ENCODE measurements around the gene ZHX3.
"Not testable (repeated sequence)": the region's sequence is repeated elsewhere in the genome, so short reads cannot be mapped to it uniquely, and the experiment has no call there.

Gene ZHX3

GRCh38 chr20:41330941-41331340 lies 13.4 kb upstream of the ZHX3 start:
- no peak overlapping the region for H3K27ac Mint-ChIP-seq
- no peak overlapping the region for H3K4me3 Mint-ChIP-seq
- H3K9me3 Mint-ChIP-seq, result no peaks in the 10 kb centered on the region
- no peak for DNase-seq (ENCODE audit: low spot score in 2 of 2)
- peaks cover 3% of the 10 kb centered on the region for H3K4me1 Mint-ChIP-seq
- no peak for ATAC-seq (ENCODE audit: low read depth)
- H3K27me3 Mint-ChIP-seq, result peaks cover 3% of the 10 kb centered on the region
- H3K36me3 Mint-ChIP-seq, result no peaks in the 10 kb centered on the region

DNA sequence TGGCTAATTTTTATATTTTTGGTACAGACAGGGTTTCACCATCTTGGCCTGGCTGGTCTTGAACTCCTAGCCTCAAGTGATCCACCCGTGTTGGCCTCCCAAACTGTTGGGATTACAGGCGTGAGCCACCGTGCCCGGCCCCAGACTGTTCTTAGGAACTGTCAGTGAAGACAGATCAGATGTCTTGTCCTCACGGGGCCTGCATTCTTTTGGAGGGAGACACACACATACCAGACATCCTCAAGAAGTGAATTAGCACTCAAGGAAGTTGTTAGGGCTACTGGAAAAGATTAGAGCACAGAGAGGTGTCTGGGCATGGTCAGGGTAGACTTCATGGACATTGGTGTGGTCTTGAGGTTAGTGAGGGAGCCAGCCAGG lies 12.8 kb upstream of the ZHX3 start:
- no peaks in the 10 kb centered on the region for H3K36me3 Mint-ChIP-seq
- no peak overlapping the region for H3K4me3 Mint-ChIP-seq
- DNase-seq (ENCODE audit: low spot score in 2 of 2), result no peak
- no peak for ATAC-seq (ENCODE audit: low read depth)
- H3K4me1 Mint-ChIP-seq, result peaks cover 3% of the 10 kb centered on the region
- no peaks in the 10 kb centered on the region for H3K9me3 Mint-ChIP-seq
- H3K27me3 Mint-ChIP-seq, result peaks cover 2% of the 10 kb centered on the region
- no peak overlapping the region for H3K27ac Mint-ChIP-seq

- ATAC-seq (ENCODE audit: low read depth) (peak; percentile 100), DNase-seq (ENCODE audit: low spot score in 2 of 2) (no peak)
- Mint-ChIP-seq H3K9me3 (no peaks in the 10 kb centered on the region), H3K27me3 (no peaks in the 10 kb centered on the region), H3K4me3 (peak overlapping the region; percentile 8), H3K4me1 (peaks cover 3% of the 10 kb centered on the region), H3K36me3 (no peaks in the 10 kb centered on the region), H3K27ac (no peak overlapping the region)
Observed at GRCh38 chr20:41329435-41330342, 12.2 kb upstream of the ZHX3 start.

GRCh38 chr20:41327178-41327577 lies 9.6 kb upstream of the ZHX3 start:
- Mint-ChIP-seq H3K27ac (no peak overlapping the region), H3K4me3 (no peak overlapping the region)

DNA sequence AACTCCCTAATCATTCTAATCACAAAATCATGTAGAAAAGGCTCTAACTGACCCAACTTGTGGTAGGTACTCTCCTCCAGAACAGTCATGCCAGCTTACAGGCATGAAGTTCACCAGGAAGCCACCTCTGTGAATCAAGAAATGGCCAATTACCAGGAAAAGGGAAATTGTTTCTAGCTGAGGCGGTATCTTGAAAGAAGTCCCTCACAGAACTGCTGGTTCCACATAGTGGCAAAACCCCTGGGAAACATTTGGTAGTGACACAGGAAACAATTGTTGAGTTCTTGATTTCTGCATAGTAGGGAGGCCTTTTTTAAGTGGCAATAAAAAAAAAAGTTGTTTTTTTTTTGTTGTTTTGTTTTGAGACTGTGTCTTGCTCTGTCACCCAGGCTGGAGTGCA lies 3.4 kb upstream of the ZHX3 start:
- no peak for ATAC-seq (ENCODE audit: low read depth)
- Mint-ChIP-seq H3K27ac (no peak overlapping the region), H3K9me3 (no peaks in the 10 kb centered on the region), H3K4me1 (peaks cover 6% of the 10 kb centered on the region), H3K4me3 (no peak overlapping the region), H3K27me3 (no peaks in the 10 kb centered on the region), H3K36me3 (no peaks in the 10 kb centered on the region)
- no peak for DNase-seq (ENCODE audit: low spot score in 2 of 2)

More at GRCh38 chr20:41327178-41327577, 9.6 kb upstream of the ZHX3 start:
- no peaks in the 10 kb centered on the region for H3K9me3 Mint-ChIP-seq
- no peak for ATAC-seq (ENCODE audit: low read depth)
- no peaks in the 10 kb centered on the region for H3K27me3 Mint-ChIP-seq
- peaks cover 3% of the 10 kb centered on the region for H3K4me1 Mint-ChIP-seq
- DNase-seq (ENCODE audit: low spot score in 2 of 2), result no peak
- no peaks in the 10 kb centered on the region for H3K36me3 Mint-ChIP-seq

DNA sequence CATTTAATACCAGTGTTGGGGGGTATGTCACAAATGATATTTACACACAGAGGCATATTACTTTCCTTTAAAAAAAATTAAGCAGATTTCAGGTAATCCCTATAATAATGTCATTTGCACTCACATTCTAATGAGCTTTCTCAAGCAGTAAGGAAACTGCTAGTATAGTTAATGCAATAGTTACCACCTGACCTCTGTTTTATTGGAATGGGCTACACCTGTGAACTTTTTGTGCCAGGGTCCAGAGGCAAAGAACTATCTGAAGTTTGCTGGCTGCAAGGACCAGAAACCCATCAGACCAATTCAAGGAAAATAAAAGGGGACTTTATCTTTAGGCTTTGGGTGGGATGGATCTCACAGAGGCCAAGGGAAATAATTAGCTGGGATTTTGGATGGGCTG lies 2.9 kb upstream of the ZHX3 start:
- Mint-ChIP-seq H3K4me1 (peaks cover 6% of the 10 kb centered on the region), H3K27me3 (no peaks in the 10 kb centered on the region), H3K36me3 (no peaks in the 10 kb centered on the region), H3K9me3 (no peaks in the 10 kb centered on the region), H3K27ac (no peak overlapping the region), H3K4me3 (no peak overlapping the region)
- ATAC-seq (ENCODE audit: low read depth), result no peak
- DNase-seq (ENCODE audit: low spot score in 2 of 2), result no peak

DNA sequence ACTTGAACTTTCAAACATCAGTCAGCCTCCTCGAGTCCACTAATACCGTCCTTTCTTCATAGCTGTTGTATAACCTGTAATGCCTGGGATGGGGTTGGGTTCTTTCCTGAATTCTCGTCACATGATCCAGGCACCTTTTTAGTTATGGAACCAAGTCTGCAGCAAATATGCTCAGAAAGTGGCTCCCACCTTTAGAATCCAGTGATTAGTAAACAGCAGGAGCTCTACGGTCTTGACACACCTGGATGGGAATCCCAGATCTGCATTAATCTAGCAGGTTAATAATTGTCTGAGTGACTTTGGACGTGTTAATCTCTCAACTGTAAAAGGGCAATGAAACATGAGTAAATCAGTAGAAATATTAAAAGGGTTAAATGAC lies 729 bp upstream of the ZHX3 start:
- no peak for DNase-seq (ENCODE audit: low spot score in 2 of 2)
- peak overlapping the region; percentile 69 for H3K4me3 Mint-ChIP-seq
- H3K27ac Mint-ChIP-seq, result no peak overlapping the region
- H3K36me3 Mint-ChIP-seq, result no peaks in the 10 kb centered on the region
- H3K9me3 Mint-ChIP-seq, result no peaks in the 10 kb centered on the region
- no peak for ATAC-seq (ENCODE audit: low read depth)
- H3K4me1 Mint-ChIP-seq, result peaks cover 6% of the 10 kb centered on the region
- no peaks in the 10 kb centered on the region for H3K27me3 Mint-ChIP-seq

- no peaks in the 10 kb centered on the region for H3K9me3 Mint-ChIP-seq
- peak overlapping the region; percentile 78 for H3K27ac Mint-ChIP-seq
- peak; percentile 53 to 67 for DNase-seq (ENCODE audit: low spot score in 2 of 2)
- peak overlapping the region; percentile 89 for H3K4me3 Mint-ChIP-seq
- peaks cover 6% of the 10 kb centered on the region for H3K4me1 Mint-ChIP-seq
- ATAC-seq (ENCODE audit: low read depth), result peak; percentile 53
- H3K27me3 Mint-ChIP-seq, result no peaks in the 10 kb centered on the region
- H3K36me3 Mint-ChIP-seq, result no peaks in the 10 kb centered on the region
Observed at GRCh38 chr20:41316602-41317545, 657 bp downstream of the ZHX3 start.

GRCh38 chr20:41316051-41316450 lies 1.5 kb downstream of the ZHX3 start:
- Mint-ChIP-seq H3K9me3 (no peaks in the 10 kb centered on the region), H3K4me1 (peaks cover 6% of the 10 kb centered on the region), H3K4me3 (peak overlapping the region; percentile 89), H3K27me3 (no peaks in the 10 kb centered on the region), H3K27ac (no peak overlapping the region), H3K36me3 (no peaks in the 10 kb centered on the region)
- no peak for ATAC-seq (ENCODE audit: low read depth)
- DNase-seq (ENCODE audit: low spot score in 2 of 2), result no peak

GRCh38 chr20:41314386-41314785 lies 3.1 kb downstream of the ZHX3 start:
- Mint-ChIP-seq H3K27ac (no peak overlapping the region), H3K9me3 (no peaks in the 10 kb centered on the region), H3K27me3 (no peaks in the 10 kb centered on the region), H3K36me3 (no peaks in the 10 kb centered on the region), H3K4me1 (peaks cover 8% of the 10 kb centered on the region), H3K4me3 (no peak overlapping the region)
- DNase-seq (ENCODE audit: low spot score in 2 of 2) (no peak), ATAC-seq (ENCODE audit: low read depth) (no peak)

DNA sequence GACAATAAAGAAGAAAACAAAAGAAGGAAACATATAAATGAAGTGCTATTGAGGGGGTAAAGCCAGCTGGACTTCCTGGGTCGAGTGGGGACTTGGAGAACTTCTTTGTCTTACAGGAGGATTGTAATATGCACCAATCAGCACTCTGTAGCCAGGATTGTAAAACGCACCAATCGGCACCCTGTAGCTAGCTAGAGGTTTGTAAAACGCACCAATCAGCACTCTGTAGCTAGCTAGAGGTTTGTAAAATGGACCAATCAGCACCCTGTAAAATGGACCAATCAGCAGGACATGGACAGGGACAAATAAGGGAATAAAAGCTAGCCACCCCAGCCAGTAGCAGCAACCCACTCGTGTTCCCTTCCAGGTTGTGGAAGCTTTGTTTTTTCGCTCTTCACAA lies 5.5 kb downstream of the ZHX3 start:
- DNase-seq (ENCODE audit: low spot score in 2 of 2); H3K9me3 Mint-ChIP-seq; H3K27me3 Mint-ChIP-seq; H3K36me3 Mint-ChIP-seq; ATAC-seq (ENCODE audit: low read depth); H3K27ac Mint-ChIP-seq; H3K4me3 Mint-ChIP-seq: not testable (repeated sequence)
- H3K4me1 Mint-ChIP-seq, result peaks cover 10% of the 10 kb centered on the region

GRCh38 chr20:41309817-41310216 lies 7.7 kb downstream of the ZHX3 start:
- ATAC-seq (ENCODE audit: low read depth) (no peak), DNase-seq (ENCODE audit: low spot score in 2 of 2) (no peak)
- Mint-ChIP-seq H3K27me3 (no peaks in the 10 kb centered on the region), H3K9me3 (no peaks in the 10 kb centered on the region), H3K27ac (no peak overlapping the region), H3K4me3 (no peak overlapping the region), H3K36me3 (no peaks in the 10 kb centered on the region), H3K4me1 (peaks cover 12% of the 10 kb centered on the region)

- Mint-ChIP-seq H3K27ac (no peak overlapping the region), H3K36me3 (no peaks in the 10 kb centered on the region), H3K4me1 (peaks cover 12% of the 10 kb centered on the region), H3K27me3 (no peaks in the 10 kb centered on the region), H3K4me3 (no peak overlapping the region), H3K9me3 (no peaks in the 10 kb centered on the region)
- DNase-seq (ENCODE audit: low spot score in 2 of 2) (no peak), ATAC-seq (ENCODE audit: low read depth) (no peak)
Observed at GRCh38 chr20:41308726-41309413, 8.7 kb downstream of the ZHX3 start.

- H3K27me3 Mint-ChIP-seq, result no peaks in the 10 kb centered on the region
- ATAC-seq (ENCODE audit: low read depth) (no peak), DNase-seq (ENCODE audit: low spot score in 2 of 2) (no peak)
- no peaks in the 10 kb centered on the region for H3K36me3 Mint-ChIP-seq
- H3K9me3 Mint-ChIP-seq, result no peaks in the 10 kb centered on the region
- H3K27ac Mint-ChIP-seq, result no peak overlapping the region
- H3K4me3 Mint-ChIP-seq, result no peak overlapping the region
- H3K4me1 Mint-ChIP-seq, result peaks cover 12% of the 10 kb centered on the region
Observed at GRCh38 chr20:41308290-41308711, 9.2 kb downstream of the ZHX3 start.

Measured in memory B cell (primary cell).